ENCODE results near the gene TM7SF3.

TM7SF3 gene

DNA sequence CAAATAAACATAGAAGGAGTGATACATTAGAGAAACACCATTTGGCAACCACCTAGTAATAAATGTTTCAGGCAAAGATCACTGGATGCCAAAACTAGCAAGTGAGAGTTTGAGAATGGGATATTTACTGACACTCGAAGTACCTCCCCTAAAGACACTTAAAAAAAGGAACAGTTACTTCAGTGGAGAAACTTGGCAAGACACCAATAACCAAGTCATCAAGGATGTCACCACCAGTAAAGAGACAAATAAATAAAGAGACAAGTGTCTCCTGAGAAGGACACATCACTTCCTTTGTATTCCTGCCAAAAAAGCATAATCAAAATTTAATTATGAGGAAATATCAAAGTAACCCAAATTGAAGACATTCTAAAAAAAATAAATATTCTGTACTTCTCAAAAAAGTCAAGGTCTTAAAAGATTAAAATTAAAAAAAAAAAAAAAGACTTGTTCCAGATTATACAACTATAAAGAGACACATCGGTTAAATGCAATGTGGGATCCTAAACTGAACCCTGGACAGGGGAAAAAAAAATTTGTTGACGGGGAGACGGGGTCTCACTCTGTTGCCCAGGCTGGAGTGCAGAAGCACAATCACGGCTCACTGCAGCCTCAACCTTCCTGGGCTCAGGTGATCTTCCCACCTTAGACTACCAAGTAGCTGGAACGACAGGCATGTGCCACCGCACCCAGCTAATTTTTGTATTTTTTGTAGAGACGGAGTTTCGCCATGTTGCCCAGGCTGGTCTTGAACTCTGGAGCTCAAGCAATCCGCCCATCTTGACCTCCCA lies 26.4 kb downstream of the TM7SF3 start:
- no peak overlapping the region for H3K27ac ChIP-seq (replicated peaks; ENCODE audit: low read length)
- H3K4me3 ChIP-seq (ENCODE audit: low read length in 2 of 2): no peak overlapping the region
- H4K8ac ChIP-seq (ENCODE audit: low read depth, low read length): no peak overlapping the region
- no peak for DNase-seq (ENCODE audit: low spot score)
- no peak overlapping the region for H2BK15ac ChIP-seq (ENCODE audit: low read length)
- no peak overlapping the region for H3K23ac ChIP-seq (ENCODE audit: low read depth, low read length, poor library complexity)
- no peak overlapping the region for H2AK5ac ChIP-seq (ENCODE audit: low read depth, low read length)
- H2BK120ac ChIP-seq (ENCODE audit: low read depth, low read length): no peak overlapping the region
- no peaks in the 10 kb centered on the region for H3K4me1 ChIP-seq (ENCODE audit: control insufficient read depth in 2 of 2, insufficient read depth in 1 of 2, low read depth in 1 of 2, low read length in 2 of 2)
- H4K91ac ChIP-seq (ENCODE audit: low read depth, low read length, poor library complexity): no peak overlapping the region
- H3K4me2 ChIP-seq (ENCODE audit: insufficient read depth, low read length, poor library complexity, severe bottlenecking): no peak overlapping the region
- no peaks in the 10 kb centered on the region for H3K79me1 ChIP-seq (ENCODE audit: low read depth, low read length)
- H2AFZ ChIP-seq (ENCODE audit: low read length): no peak overlapping the region
- no peaks in the 10 kb centered on the region for H3K9me3 ChIP-seq (replicated peaks in 1 of 2; ENCODE audit: control insufficient read depth in 2 of 2, insufficient read depth in 1 of 2, low read depth in 1 of 2, low read length in 2 of 2)
- H2BK5ac ChIP-seq (ENCODE audit: low read length): no peak overlapping the region
- H3K9ac ChIP-seq (ENCODE audit: low read depth, low read length, poor library complexity): no peak overlapping the region
- no peak overlapping the region for H3K18ac ChIP-seq (ENCODE audit: low read length)
- H3K36me3 ChIP-seq (replicated peaks in 1 of 2; ENCODE audit: control insufficient read depth in 2 of 2, insufficient read depth in 2 of 2, low read length in 2 of 2): peaks cover 8 to 88% of the 10 kb centered on the region in 2 donors
- WGBS, 2 donors (ENCODE audit: extremely low coverage in 2 of 2, insufficient read length in 2 of 2, insufficient replicate concordance in 1 of 2): no CpG with 5 or more reads among the region's 10 CpGs
- no peak overlapping the region for H3K14ac ChIP-seq (ENCODE audit: low read length)
- H3K27me3 ChIP-seq (ENCODE audit: control insufficient read depth in 3 of 3, insufficient read depth in 3 of 3, low read depth in 1 of 3, low read length in 3 of 3): no peaks in the 10 kb centered on the region
- no peak overlapping the region for H2BK12ac ChIP-seq (ENCODE audit: low read length)
- H3K4ac ChIP-seq (ENCODE audit: low read length): no peak overlapping the region

DNA sequence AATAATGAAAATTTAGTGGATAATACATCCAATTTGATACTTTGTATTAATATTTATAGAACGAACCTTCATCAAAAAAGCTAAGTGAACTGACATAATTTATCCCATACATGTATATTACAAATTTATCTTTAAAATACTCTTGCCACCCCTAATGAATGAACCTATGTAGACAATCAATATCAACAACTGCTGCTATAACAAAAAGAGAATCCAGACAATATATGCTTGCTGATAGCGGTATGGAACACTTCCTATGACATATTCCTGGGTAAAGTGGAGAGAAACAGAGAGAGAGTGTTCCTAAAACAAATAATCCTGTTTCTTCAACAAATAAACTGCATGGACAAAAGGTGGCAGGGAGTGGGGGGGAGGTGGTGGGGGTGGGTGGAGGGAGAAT lies 31.3 kb downstream of the TM7SF3 start:
- no peaks in the 10 kb centered on the region for H3K79me1 ChIP-seq (ENCODE audit: low read depth, low read length)
- H3K4me3 ChIP-seq (ENCODE audit: low read length in 2 of 2): no peak overlapping the region
- H4K91ac ChIP-seq (ENCODE audit: low read depth, low read length, poor library complexity): no peak overlapping the region
- H2BK12ac ChIP-seq (ENCODE audit: low read length): no peak overlapping the region
- no peak overlapping the region for H2BK120ac ChIP-seq (ENCODE audit: low read depth, low read length)
- no peak overlapping the region for H3K4me2 ChIP-seq (ENCODE audit: insufficient read depth, low read length, poor library complexity, severe bottlenecking)
- no peaks in the 10 kb centered on the region for H3K27me3 ChIP-seq (ENCODE audit: control insufficient read depth in 3 of 3, insufficient read depth in 3 of 3, low read depth in 1 of 3, low read length in 3 of 3)
- no peak overlapping the region for H2BK5ac ChIP-seq (ENCODE audit: low read length)
- no peak for DNase-seq (ENCODE audit: low spot score)
- H2AK5ac ChIP-seq (ENCODE audit: low read depth, low read length): no peak overlapping the region
- peaks cover 5 to 92% of the 10 kb centered on the region in 2 donors for H3K36me3 ChIP-seq (replicated peaks in 1 of 2; ENCODE audit: control insufficient read depth in 2 of 2, insufficient read depth in 2 of 2, low read length in 2 of 2)
- no peak overlapping the region for H2AFZ ChIP-seq (ENCODE audit: low read length)
- H3K4me1 ChIP-seq (ENCODE audit: control insufficient read depth in 2 of 2, insufficient read depth in 1 of 2, low read depth in 1 of 2, low read length in 2 of 2): no peaks in the 10 kb centered on the region
- H3K18ac ChIP-seq (ENCODE audit: low read length): no peak overlapping the region
- H3K14ac ChIP-seq (ENCODE audit: low read length): no peak overlapping the region
- no CpG with 5 or more reads among the region's 2 CpGs for WGBS, 2 donors (ENCODE audit: extremely low coverage in 2 of 2, insufficient read length in 2 of 2, insufficient replicate concordance in 1 of 2)
- H3K9ac ChIP-seq (ENCODE audit: low read depth, low read length, poor library complexity): no peak overlapping the region
- H3K9me3 ChIP-seq (replicated peaks in 1 of 2; ENCODE audit: control insufficient read depth in 2 of 2, insufficient read depth in 1 of 2, low read depth in 1 of 2, low read length in 2 of 2): no peaks in the 10 kb centered on the region
- no peak overlapping the region for H3K23ac ChIP-seq (ENCODE audit: low read depth, low read length, poor library complexity)
- H3K4ac ChIP-seq (ENCODE audit: low read length): no peak overlapping the region
- no peak overlapping the region for H3K27ac ChIP-seq (replicated peaks; ENCODE audit: low read length)
- no peak overlapping the region for H4K8ac ChIP-seq (ENCODE audit: low read depth, low read length)
- H2BK15ac ChIP-seq (ENCODE audit: low read length): no peak overlapping the region

DNA sequence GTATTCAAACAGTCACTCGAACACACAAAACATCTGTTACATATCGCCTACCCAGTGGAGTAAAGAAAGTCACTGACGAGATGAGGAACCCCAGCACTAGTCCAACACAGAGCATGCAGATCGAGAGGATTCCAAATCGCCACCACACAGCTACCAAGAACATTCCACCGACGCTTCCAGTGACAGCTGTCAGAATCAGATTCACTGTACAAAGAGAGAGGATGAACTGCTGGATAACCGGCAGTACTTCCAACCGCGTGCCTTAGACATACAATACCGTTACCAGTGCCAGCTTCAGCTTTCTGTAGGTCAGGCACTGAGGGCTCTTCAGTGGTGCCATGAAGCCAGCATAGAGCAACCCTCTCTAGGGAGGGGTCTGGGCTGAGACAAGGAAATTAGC lies 34.5 kb downstream of the TM7SF3 start:
- Histone ChIP-seq H3K36me3 (replicated peaks in 1 of 2; ENCODE audit: control insufficient read depth in 2 of 2, insufficient read depth in 2 of 2, low read length in 2 of 2) (peaks cover 4 to 96% of the 10 kb centered on the region in 2 donors), H3K79me1 (ENCODE audit: low read depth, low read length) (no peaks in the 10 kb centered on the region), H3K4me2 (ENCODE audit: insufficient read depth, low read length, poor library complexity, severe bottlenecking) (no peak overlapping the region), H4K91ac (ENCODE audit: low read depth, low read length, poor library complexity) (no peak overlapping the region), H3K4me3 (ENCODE audit: low read length in 2 of 2) (no peak overlapping the region), H3K27me3 (ENCODE audit: control insufficient read depth in 3 of 3, insufficient read depth in 3 of 3, low read depth in 1 of 3, low read length in 3 of 3) (no peaks in the 10 kb centered on the region), H3K14ac (ENCODE audit: low read length) (no peak overlapping the region), H3K9ac (ENCODE audit: low read depth, low read length, poor library complexity) (no peak overlapping the region), H3K4me1 (ENCODE audit: control insufficient read depth in 2 of 2, insufficient read depth in 1 of 2, low read depth in 1 of 2, low read length in 2 of 2) (no peaks in the 10 kb centered on the region), H2AK5ac (ENCODE audit: low read depth, low read length) (no peak overlapping the region), H3K9me3 (replicated peaks in 1 of 2; ENCODE audit: control insufficient read depth in 2 of 2, insufficient read depth in 1 of 2, low read depth in 1 of 2, low read length in 2 of 2) (no peaks in the 10 kb centered on the region), H2AFZ (ENCODE audit: low read length) (no peak overlapping the region), H2BK15ac (ENCODE audit: low read length) (no peak overlapping the region), H3K18ac (ENCODE audit: low read length) (no peak overlapping the region), H2BK12ac (ENCODE audit: low read length) (no peak overlapping the region), H3K23ac (ENCODE audit: low read depth, low read length, poor library complexity) (no peak overlapping the region), H3K4ac (ENCODE audit: low read length) (no peak overlapping the region), H2BK5ac (ENCODE audit: low read length) (no peak overlapping the region), H3K27ac (replicated peaks; ENCODE audit: low read length) (no peak overlapping the region), H2BK120ac (ENCODE audit: low read depth, low read length) (no peak overlapping the region), H4K8ac (ENCODE audit: low read depth, low read length) (no peak overlapping the region)
- WGBS, 2 donors (ENCODE audit: extremely low coverage in 2 of 2, insufficient read length in 2 of 2, insufficient replicate concordance in 1 of 2): no CpG with 5 or more reads among the region's 11 CpGs
- DNase-seq (ENCODE audit: low spot score): no peak

DNA sequence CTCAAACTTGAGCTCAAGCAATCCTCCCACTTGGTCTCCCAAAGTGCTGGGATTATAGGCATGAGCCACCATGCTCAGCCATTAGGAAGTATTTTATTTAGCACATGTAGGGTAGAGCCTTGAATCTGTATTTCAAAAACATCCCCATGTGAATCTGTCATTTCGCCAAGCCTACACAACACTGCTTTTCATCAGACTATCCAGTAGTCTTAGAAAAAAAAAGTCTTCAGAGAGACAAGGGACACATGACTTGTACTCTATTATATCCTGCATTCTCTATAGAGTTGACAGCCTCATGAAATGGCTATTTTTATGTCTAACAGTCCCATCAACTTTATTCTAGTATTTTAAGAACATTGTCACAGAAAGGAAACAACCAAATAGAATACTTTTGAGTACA lies 35.4 kb downstream of the TM7SF3 start:
- H2BK5ac ChIP-seq (ENCODE audit: low read length): no peak overlapping the region
- H3K36me3 ChIP-seq (replicated peaks in 1 of 2; ENCODE audit: control insufficient read depth in 2 of 2, insufficient read depth in 2 of 2, low read length in 2 of 2): peaks cover 4 to 97% of the 10 kb centered on the region in 2 donors
- H2BK12ac ChIP-seq (ENCODE audit: low read length): no peak overlapping the region
- H3K27me3 ChIP-seq (ENCODE audit: control insufficient read depth in 3 of 3, insufficient read depth in 3 of 3, low read depth in 1 of 3, low read length in 3 of 3): no peaks in the 10 kb centered on the region
- no peak overlapping the region for H2AFZ ChIP-seq (ENCODE audit: low read length)
- H3K18ac ChIP-seq (ENCODE audit: low read length): no peak overlapping the region
- H3K4me1 ChIP-seq (ENCODE audit: control insufficient read depth in 2 of 2, insufficient read depth in 1 of 2, low read depth in 1 of 2, low read length in 2 of 2): no peaks in the 10 kb centered on the region
- H4K91ac ChIP-seq (ENCODE audit: low read depth, low read length, poor library complexity): no peak overlapping the region
- H3K4me2 ChIP-seq (ENCODE audit: insufficient read depth, low read length, poor library complexity, severe bottlenecking): no peak overlapping the region
- H2AK5ac ChIP-seq (ENCODE audit: low read depth, low read length): no peak overlapping the region
- H3K27ac ChIP-seq (replicated peaks; ENCODE audit: low read length): no peak overlapping the region
- H2BK15ac ChIP-seq (ENCODE audit: low read length): no peak overlapping the region
- H3K4me3 ChIP-seq (ENCODE audit: low read length in 2 of 2): no peak overlapping the region
- no peak overlapping the region for H3K14ac ChIP-seq (ENCODE audit: low read length)
- no peak overlapping the region for H3K4ac ChIP-seq (ENCODE audit: low read length)
- H4K8ac ChIP-seq (ENCODE audit: low read depth, low read length): no peak overlapping the region
- H3K79me1 ChIP-seq (ENCODE audit: low read depth, low read length): no peaks in the 10 kb centered on the region
- H3K9ac ChIP-seq (ENCODE audit: low read depth, low read length, poor library complexity): no peak overlapping the region
- no peak overlapping the region for H2BK120ac ChIP-seq (ENCODE audit: low read depth, low read length)
- H3K23ac ChIP-seq (ENCODE audit: low read depth, low read length, poor library complexity): no peak overlapping the region
- DNase-seq (ENCODE audit: low spot score): no peak
- H3K9me3 ChIP-seq (replicated peaks in 1 of 2; ENCODE audit: control insufficient read depth in 2 of 2, insufficient read depth in 1 of 2, low read depth in 1 of 2, low read length in 2 of 2): no peaks in the 10 kb centered on the region
- no CpG with 5 or more reads among the region's 1 CpG for WGBS, 2 donors (ENCODE audit: extremely low coverage in 2 of 2, insufficient read length in 2 of 2, insufficient replicate concordance in 1 of 2)
